Bronchial epithelial cell (primary cell): Measurements from ENCODE around the gene FHIT. TPM values are rescaled to one million over a fixed set of nuclear protein-coding genes. Genes with fewer than 3 reads are reported as not detected.

Experiments
- DNase-seq: peaks from one replicate; pipeline ENCODE4 v3.0.0-alpha.2; 2010; ENCODE audit warnings: low read depth
- FAIRE-seq: peaks from 2 replicates; lab custom pipeline; 2011; peaks lifted over from hg19 to GRCh38; lab: Jason Lieb, UNC
- H3K27me3 ChIP-seq: 2 replicates; pipeline ENCODE4 v1.5.1; 2011; ENCODE audit warnings: low read length; ENCODE audit not compliant: control insufficient read depth, insufficient read depth
- H3K36me3 ChIP-seq: 2 replicates; pipeline ENCODE4 v1.5.1; 2011; ENCODE audit warnings: low read length; ENCODE audit not compliant: control insufficient read depth, insufficient read depth
- H3K4me3 ChIP-seq: 2 replicates; pipeline ENCODE4 v1.5.1; 2011; ENCODE audit warnings: mild to moderate bottlenecking, low read depth, low read length, control low read depth
- total RNA-seq: library from RNA; depleted of rRNA; stranded (reverse); fragments of >200 nt; gene quantifications from 2 replicates; pipeline ENCODE4 v1.2.1, GENCODE V29; 2014
- TF ChIP-seq, protein P1 (sequence below): IDR thresholded peaks from 2 replicates; pipeline ENCODE4 v1.5.1; 2011; ENCODE audit warnings: mild to moderate bottlenecking, moderate library complexity, low read length, control low read depth, inconsistent platforms; ENCODE audit not compliant: insufficient read depth, severe bottlenecking

Gene FHIT
- total RNA-seq, 1 donor from 2014 or later = 1.6 TPM

DNA sequence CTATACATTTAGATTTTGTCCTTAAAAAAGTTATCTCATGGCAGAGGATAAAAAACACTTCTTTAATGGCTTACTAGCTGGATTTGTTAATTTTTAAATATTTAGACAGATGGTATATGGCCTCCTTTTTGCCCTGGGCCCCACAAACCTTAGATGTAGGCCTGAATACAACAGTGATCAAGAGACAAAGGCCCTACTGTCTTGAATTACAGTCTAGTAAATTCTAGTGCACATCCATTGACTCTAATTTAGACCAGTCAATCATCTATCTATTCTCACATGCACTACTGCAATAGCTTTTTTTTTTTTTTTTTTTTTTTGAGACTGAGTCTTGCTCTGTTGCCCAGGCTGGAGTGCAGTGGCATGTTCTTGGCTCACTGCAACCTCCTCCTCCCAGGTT is 452.8 kb downstream of the FHIT start:
- H3K4me3 ChIP-seq = no peak overlapping the region
- no peaks in the 10 kb centered on the region for H3K36me3 ChIP-seq
- TF ChIP-seq, protein P1, sequence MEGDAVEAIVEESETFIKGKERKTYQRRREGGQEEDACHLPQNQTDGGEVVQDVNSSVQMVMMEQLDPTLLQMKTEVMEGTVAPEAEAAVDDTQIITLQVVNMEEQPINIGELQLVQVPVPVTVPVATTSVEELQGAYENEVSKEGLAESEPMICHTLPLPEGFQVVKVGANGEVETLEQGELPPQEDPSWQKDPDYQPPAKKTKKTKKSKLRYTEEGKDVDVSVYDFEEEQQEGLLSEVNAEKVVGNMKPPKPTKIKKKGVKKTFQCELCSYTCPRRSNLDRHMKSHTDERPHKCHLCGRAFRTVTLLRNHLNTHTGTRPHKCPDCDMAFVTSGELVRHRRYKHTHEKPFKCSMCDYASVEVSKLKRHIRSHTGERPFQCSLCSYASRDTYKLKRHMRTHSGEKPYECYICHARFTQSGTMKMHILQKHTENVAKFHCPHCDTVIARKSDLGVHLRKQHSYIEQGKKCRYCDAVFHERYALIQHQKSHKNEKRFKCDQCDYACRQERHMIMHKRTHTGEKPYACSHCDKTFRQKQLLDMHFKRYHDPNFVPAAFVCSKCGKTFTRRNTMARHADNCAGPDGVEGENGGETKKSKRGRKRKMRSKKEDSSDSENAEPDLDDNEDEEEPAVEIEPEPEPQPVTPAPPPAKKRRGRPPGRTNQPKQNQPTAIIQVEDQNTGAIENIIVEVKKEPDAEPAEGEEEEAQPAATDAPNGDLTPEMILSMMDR = no peak
- no peaks in the 10 kb centered on the region for H3K27me3 ChIP-seq
- FAIRE-seq (no peak), DNase-seq (no peak)

GRCh38 chr3:60792249-60792852 is 458.9 kb downstream of the FHIT start:
- FAIRE-seq (no peak), DNase-seq (no peak)
- Histone ChIP-seq H3K36me3 (no peaks in the 10 kb centered on the region), H3K27me3 (no peaks in the 10 kb centered on the region), H3K4me3 (no peak overlapping the region)
- TF ChIP-seq, protein P1 = no peak

GRCh38 chr3:60788185-60788584 is 463.1 kb downstream of the FHIT start:
- no peak for DNase-seq
- TF ChIP-seq, protein P1 = no peak
- no peak for FAIRE-seq
- Histone ChIP-seq H3K36me3 (no peaks in the 10 kb centered on the region), H3K4me3 (no peak overlapping the region), H3K27me3 (no peaks in the 10 kb centered on the region)

GRCh38 chr3:60781935-60782334 is 469.3 kb downstream of the FHIT start:
- FAIRE-seq = no peak
- Histone ChIP-seq H3K36me3 (no peaks in the 10 kb centered on the region), H3K27me3 (no peaks in the 10 kb centered on the region), H3K4me3 (no peak overlapping the region)
- TF ChIP-seq, protein P1 = no peak
- DNase-seq = no peak

GRCh38 chr3:60779637-60780036 is 471.6 kb downstream of the FHIT start:
- DNase-seq (no peak), FAIRE-seq (no peak)
- Histone ChIP-seq H3K4me3 (no peak overlapping the region), H3K36me3 (no peaks in the 10 kb centered on the region), H3K27me3 (no peaks in the 10 kb centered on the region)
- TF ChIP-seq, protein P1 = no peak

DNA sequence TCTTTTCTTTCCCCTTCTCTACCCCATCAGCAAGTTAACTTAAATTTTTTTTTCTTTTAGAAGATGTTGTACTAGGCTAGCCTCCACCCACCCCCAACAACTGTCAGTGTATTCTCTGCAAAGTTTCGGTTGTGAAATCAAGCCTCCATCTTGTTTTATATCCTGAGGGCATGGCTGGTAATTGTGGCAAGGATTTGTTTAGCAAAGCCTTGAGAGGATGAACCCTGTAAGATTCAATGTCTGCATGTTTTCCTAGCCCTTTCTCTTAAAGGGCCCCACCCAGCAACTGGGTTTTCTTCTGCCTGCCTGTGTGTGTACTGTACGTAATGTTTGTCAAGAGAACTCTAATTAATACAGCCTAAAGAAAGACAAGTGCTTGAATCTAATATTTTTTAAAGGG is 475.3 kb downstream of the FHIT start:
- TF ChIP-seq, protein P1 = no peak
- no peak for FAIRE-seq
- Histone ChIP-seq H3K27me3 (no peaks in the 10 kb centered on the region), H3K4me3 (no peak overlapping the region), H3K36me3 (no peaks in the 10 kb centered on the region)
- peak; percentile 8 for DNase-seq
